Measurements from ENCODE around the gene STXBP1.
A peak's percentile ranks its signal among the peaks of the same experiment; 100 is the strongest.

The STXBP1 gene

DNA sequence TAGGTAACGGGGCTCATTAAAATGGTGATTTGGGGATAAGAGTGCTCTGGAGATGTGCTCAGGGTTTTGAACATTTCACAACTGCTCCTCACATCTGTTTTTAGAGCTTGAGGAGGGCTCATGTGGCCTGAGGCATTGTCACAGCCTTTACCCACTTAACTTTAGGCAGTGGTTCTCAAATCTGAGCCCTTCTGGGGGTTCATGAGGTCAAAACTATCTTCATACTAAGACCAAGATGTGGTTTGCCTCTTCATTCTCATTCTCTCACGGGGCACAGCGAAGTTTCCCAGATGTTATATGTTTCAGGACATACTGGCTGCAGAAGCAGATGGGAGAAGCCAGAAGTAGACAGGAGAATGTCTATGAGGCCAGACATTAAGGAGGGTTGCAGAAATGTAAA lies 38.4 kb downstream of the STXBP1 start:
- Histone ChIP-seq H3K4me1 (ENCODE audit: control insufficient read depth, low read depth, low read length) (peaks cover 29% of the 10 kb centered on the region), H3K9ac (ENCODE audit: low read length) (no peak overlapping the region), H3K9me3 (ENCODE audit: control insufficient read depth, low read depth, low read length) (no peaks in the 10 kb centered on the region), H3K27ac (ENCODE audit: low read length) (no peak overlapping the region), H3K27me3 (ENCODE audit: control insufficient read depth, insufficient read depth, low read length) (no peaks in the 10 kb centered on the region), H3K4me3 (ENCODE audit: low read length) (no peak overlapping the region), H3K36me3 (ENCODE audit: control insufficient read depth, low read depth, low read length) (peaks cover 2% of the 10 kb centered on the region)

GRCh38 chr9:127651697-127652610 lies 39.9 kb downstream of the STXBP1 start:
- Histone ChIP-seq H3K4me3 (ENCODE audit: low read length) (no peak overlapping the region), H3K9me3 (ENCODE audit: control insufficient read depth, low read depth, low read length) (no peaks in the 10 kb centered on the region), H3K27me3 (ENCODE audit: control insufficient read depth, insufficient read depth, low read length) (no peaks in the 10 kb centered on the region), H3K4me1 (ENCODE audit: control insufficient read depth, low read depth, low read length) (peaks cover 29% of the 10 kb centered on the region), H3K36me3 (ENCODE audit: control insufficient read depth, low read depth, low read length) (peaks cover 2% of the 10 kb centered on the region), H3K9ac (ENCODE audit: low read length) (no peak overlapping the region), H3K27ac (ENCODE audit: low read length) (no peak overlapping the region)

- Histone ChIP-seq H3K27me3 (ENCODE audit: control insufficient read depth, insufficient read depth, low read length) (no peaks in the 10 kb centered on the region), H3K27ac (ENCODE audit: low read length) (no peak overlapping the region), H3K4me1 (ENCODE audit: control insufficient read depth, low read depth, low read length) (peaks cover 29% of the 10 kb centered on the region), H3K9ac (ENCODE audit: low read length) (no peak overlapping the region), H3K4me3 (ENCODE audit: low read length) (no peak overlapping the region), H3K36me3 (ENCODE audit: control insufficient read depth, low read depth, low read length) (peaks cover 2% of the 10 kb centered on the region), H3K9me3 (ENCODE audit: control insufficient read depth, low read depth, low read length) (no peaks in the 10 kb centered on the region)
Observed at GRCh38 chr9:127652733-127653132, 40.7 kb downstream of the STXBP1 start.

- H3K27me3 ChIP-seq (ENCODE audit: control insufficient read depth, insufficient read depth, low read length): no peaks in the 10 kb centered on the region
- H3K4me3 ChIP-seq (ENCODE audit: low read length): no peak overlapping the region
- no peak overlapping the region for H3K27ac ChIP-seq (ENCODE audit: low read length)
- H3K4me1 ChIP-seq (ENCODE audit: control insufficient read depth, low read depth, low read length): peaks cover 29% of the 10 kb centered on the region
- no peaks in the 10 kb centered on the region for H3K9me3 ChIP-seq (ENCODE audit: control insufficient read depth, low read depth, low read length)
- peak overlapping the region; percentile 14 for H3K9ac ChIP-seq (ENCODE audit: low read length)
- H3K36me3 ChIP-seq (ENCODE audit: control insufficient read depth, low read depth, low read length): peaks cover 2% of the 10 kb centered on the region
Observed at GRCh38 chr9:127654619-127655018, 42.5 kb downstream of the STXBP1 start.

GRCh38 chr9:127658428-127658827 lies 46.4 kb downstream of the STXBP1 start:
- Histone ChIP-seq H3K4me1 (ENCODE audit: control insufficient read depth, low read depth, low read length) (peaks cover 20% of the 10 kb centered on the region), H3K9me3 (ENCODE audit: control insufficient read depth, low read depth, low read length) (no peaks in the 10 kb centered on the region), H3K4me3 (ENCODE audit: low read length) (no peak overlapping the region), H3K9ac (ENCODE audit: low read length) (no peak overlapping the region), H3K27ac (ENCODE audit: low read length) (no peak overlapping the region), H3K27me3 (ENCODE audit: control insufficient read depth, insufficient read depth, low read length) (no peaks in the 10 kb centered on the region), H3K36me3 (ENCODE audit: control insufficient read depth, low read depth, low read length) (peaks cover 20% of the 10 kb centered on the region)

- Histone ChIP-seq H3K27me3 (ENCODE audit: control insufficient read depth, insufficient read depth, low read length) (no peaks in the 10 kb centered on the region), H3K36me3 (ENCODE audit: control insufficient read depth, low read depth, low read length) (peaks cover 26% of the 10 kb centered on the region), H3K9ac (ENCODE audit: low read length) (no peak overlapping the region), H3K9me3 (ENCODE audit: control insufficient read depth, low read depth, low read length) (no peaks in the 10 kb centered on the region), H3K27ac (ENCODE audit: low read length) (no peak overlapping the region), H3K4me1 (ENCODE audit: control insufficient read depth, low read depth, low read length) (no peaks in the 10 kb centered on the region), H3K4me3 (ENCODE audit: low read length) (no peak overlapping the region)
Observed at GRCh38 chr9:127660886-127661741, 49.0 kb downstream of the STXBP1 start.

GRCh38 chr9:127662617-127663016 lies 50.5 kb downstream of the STXBP1 start:
- no peaks in the 10 kb centered on the region for H3K27me3 ChIP-seq (ENCODE audit: control insufficient read depth, insufficient read depth, low read length)
- no peak overlapping the region for H3K27ac ChIP-seq (ENCODE audit: low read length)
- no peaks in the 10 kb centered on the region for H3K4me1 ChIP-seq (ENCODE audit: control insufficient read depth, low read depth, low read length)
- H3K36me3 ChIP-seq (ENCODE audit: control insufficient read depth, low read depth, low read length): peaks cover 28% of the 10 kb centered on the region
- no peak overlapping the region for H3K4me3 ChIP-seq (ENCODE audit: low read length)
- no peaks in the 10 kb centered on the region for H3K9me3 ChIP-seq (ENCODE audit: control insufficient read depth, low read depth, low read length)
- H3K9ac ChIP-seq (ENCODE audit: low read length): no peak overlapping the region

DNA sequence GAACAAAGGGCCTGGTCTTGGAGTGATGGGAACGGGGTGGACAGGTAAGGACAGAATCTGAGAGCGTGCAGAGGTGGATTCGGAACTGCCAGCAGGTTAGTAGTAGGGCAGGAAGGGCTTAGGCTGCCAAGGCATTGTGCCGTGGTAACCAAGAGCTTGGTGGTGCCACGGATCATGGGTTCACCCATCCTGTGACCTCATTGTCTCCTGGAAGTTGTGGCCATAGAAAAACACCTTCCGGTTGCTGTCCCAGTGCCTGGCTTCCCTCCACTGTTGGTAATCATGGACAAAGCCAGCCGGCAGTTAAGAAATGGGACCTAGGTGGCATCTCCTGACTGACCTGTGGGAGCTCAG lies 52.2 kb downstream of the STXBP1 start:
- H3K4me1 ChIP-seq (ENCODE audit: control insufficient read depth, low read depth, low read length): no peaks in the 10 kb centered on the region
- no peaks in the 10 kb centered on the region for H3K27me3 ChIP-seq (ENCODE audit: control insufficient read depth, insufficient read depth, low read length)
- no peak overlapping the region for H3K9ac ChIP-seq (ENCODE audit: low read length)
- no peak overlapping the region for H3K4me3 ChIP-seq (ENCODE audit: low read length)
- H3K27ac ChIP-seq (ENCODE audit: low read length): no peak overlapping the region
- H3K36me3 ChIP-seq (ENCODE audit: control insufficient read depth, low read depth, low read length): peaks cover 28% of the 10 kb centered on the region
- no peaks in the 10 kb centered on the region for H3K9me3 ChIP-seq (ENCODE audit: control insufficient read depth, low read depth, low read length)

GRCh38 chr9:127664678-127665507 lies 52.8 kb downstream of the STXBP1 start:
- Histone ChIP-seq H3K27ac (ENCODE audit: low read length) (no peak overlapping the region), H3K9me3 (ENCODE audit: control insufficient read depth, low read depth, low read length) (no peaks in the 10 kb centered on the region), H3K9ac (ENCODE audit: low read length) (no peak overlapping the region), H3K36me3 (ENCODE audit: control insufficient read depth, low read depth, low read length) (peaks cover 27% of the 10 kb centered on the region), H3K4me3 (ENCODE audit: low read length) (no peak overlapping the region), H3K27me3 (ENCODE audit: control insufficient read depth, insufficient read depth, low read length) (no peaks in the 10 kb centered on the region), H3K4me1 (ENCODE audit: control insufficient read depth, low read depth, low read length) (no peaks in the 10 kb centered on the region)

DNA sequence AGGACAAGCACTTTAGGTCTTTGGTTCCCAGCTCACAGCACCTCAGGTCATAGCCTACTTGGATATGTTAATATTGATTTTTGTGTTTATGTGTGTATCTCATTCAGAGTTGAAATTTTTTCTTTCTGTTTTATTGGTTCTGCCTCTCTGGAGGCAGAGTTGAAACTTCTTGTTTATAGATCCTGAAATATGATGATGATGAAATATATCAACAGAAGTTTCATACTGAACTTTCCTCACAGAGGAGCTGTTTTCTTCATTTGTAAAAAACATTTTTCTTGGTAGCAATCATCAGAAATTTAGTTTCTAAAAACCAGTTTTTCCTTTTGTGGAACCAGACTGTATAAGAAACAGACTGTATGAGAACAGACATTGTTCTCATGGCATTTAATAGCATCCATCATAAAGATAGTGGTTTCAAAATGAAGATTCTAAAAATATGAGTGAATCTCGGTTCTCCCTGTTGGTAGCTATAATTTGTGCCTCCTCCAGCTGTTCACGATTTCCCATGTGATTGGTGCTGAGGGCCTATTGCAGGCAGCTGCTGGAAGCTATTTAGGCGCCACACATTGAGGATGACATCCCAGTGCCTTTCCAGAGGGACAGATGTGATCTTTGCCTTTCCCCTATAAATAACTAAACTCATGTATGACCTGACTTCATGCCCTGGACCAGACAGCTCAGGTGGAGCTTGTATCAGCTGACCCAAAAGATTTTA lies 55.2 kb downstream of the STXBP1 start:
- Histone ChIP-seq H3K4me3 (ENCODE audit: low read length) (no peak overlapping the region), H3K9me3 (ENCODE audit: control insufficient read depth, low read depth, low read length) (no peaks in the 10 kb centered on the region), H3K27me3 (ENCODE audit: control insufficient read depth, insufficient read depth, low read length) (no peaks in the 10 kb centered on the region), H3K27ac (ENCODE audit: low read length) (no peak overlapping the region), H3K4me1 (ENCODE audit: control insufficient read depth, low read depth, low read length) (no peaks in the 10 kb centered on the region), H3K9ac (ENCODE audit: low read length) (no peak overlapping the region), H3K36me3 (ENCODE audit: control insufficient read depth, low read depth, low read length) (peaks cover 27% of the 10 kb centered on the region)

Data from iPS-18a (cell line).